ENCODE measurements around the gene GABRB1.

DNA sequence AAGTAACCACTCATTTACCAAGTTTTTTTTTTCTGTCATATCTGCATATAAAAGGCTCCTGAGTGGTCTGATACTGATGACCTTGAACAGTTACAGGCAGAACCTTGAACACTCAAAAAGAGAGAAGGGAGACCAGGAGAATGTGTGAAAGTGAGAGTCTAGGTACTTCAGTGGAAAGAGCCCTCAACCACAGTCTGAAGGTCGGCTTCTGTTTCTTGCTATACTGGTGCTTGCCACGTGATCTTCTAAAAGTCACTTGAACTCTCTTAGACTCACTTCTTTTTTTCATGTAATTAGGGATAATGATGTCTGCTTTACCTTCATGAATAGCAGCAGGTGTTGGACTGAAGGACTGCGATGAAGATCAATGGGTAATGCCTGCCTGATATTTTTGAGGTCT is 22.8 kb downstream of the GABRB1 start:
- TF ChIP-seq, protein P1, sequence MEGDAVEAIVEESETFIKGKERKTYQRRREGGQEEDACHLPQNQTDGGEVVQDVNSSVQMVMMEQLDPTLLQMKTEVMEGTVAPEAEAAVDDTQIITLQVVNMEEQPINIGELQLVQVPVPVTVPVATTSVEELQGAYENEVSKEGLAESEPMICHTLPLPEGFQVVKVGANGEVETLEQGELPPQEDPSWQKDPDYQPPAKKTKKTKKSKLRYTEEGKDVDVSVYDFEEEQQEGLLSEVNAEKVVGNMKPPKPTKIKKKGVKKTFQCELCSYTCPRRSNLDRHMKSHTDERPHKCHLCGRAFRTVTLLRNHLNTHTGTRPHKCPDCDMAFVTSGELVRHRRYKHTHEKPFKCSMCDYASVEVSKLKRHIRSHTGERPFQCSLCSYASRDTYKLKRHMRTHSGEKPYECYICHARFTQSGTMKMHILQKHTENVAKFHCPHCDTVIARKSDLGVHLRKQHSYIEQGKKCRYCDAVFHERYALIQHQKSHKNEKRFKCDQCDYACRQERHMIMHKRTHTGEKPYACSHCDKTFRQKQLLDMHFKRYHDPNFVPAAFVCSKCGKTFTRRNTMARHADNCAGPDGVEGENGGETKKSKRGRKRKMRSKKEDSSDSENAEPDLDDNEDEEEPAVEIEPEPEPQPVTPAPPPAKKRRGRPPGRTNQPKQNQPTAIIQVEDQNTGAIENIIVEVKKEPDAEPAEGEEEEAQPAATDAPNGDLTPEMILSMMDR (conservative IDR thresholded peaks at IDR 0.05; ENCODE audit: low read length): no peak
- no peak for TF ChIP-seq EZH2phosphoT487 (IDR thresholded peaks at IDR 0.05; ENCODE audit: borderline replicate concordance)

Data from Loucy (cell line).